ENCODE results near the gene CLDN9.

GRCh38 chr16:2968738-2969544, 43.8 kb upstream of the CLDN9 start, which contains the start of gene PAQR4:
- TF ChIP-seq POLR2A (IDR thresholded peaks at IDR 0.05) = no peak
- TF ChIP-seq, protein P1, sequence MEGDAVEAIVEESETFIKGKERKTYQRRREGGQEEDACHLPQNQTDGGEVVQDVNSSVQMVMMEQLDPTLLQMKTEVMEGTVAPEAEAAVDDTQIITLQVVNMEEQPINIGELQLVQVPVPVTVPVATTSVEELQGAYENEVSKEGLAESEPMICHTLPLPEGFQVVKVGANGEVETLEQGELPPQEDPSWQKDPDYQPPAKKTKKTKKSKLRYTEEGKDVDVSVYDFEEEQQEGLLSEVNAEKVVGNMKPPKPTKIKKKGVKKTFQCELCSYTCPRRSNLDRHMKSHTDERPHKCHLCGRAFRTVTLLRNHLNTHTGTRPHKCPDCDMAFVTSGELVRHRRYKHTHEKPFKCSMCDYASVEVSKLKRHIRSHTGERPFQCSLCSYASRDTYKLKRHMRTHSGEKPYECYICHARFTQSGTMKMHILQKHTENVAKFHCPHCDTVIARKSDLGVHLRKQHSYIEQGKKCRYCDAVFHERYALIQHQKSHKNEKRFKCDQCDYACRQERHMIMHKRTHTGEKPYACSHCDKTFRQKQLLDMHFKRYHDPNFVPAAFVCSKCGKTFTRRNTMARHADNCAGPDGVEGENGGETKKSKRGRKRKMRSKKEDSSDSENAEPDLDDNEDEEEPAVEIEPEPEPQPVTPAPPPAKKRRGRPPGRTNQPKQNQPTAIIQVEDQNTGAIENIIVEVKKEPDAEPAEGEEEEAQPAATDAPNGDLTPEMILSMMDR (IDR thresholded peaks at IDR 0.05) = peak in 2 of 4 experiments; percentile 9 to 25
- no peak for TF ChIP-seq EP300 (IDR thresholded peaks at IDR 0.05)
- TF ChIP-seq POLR2AphosphoS5 (IDR thresholded peaks at IDR 0.05) = no peak

Measured in gastroesophageal sphincter (tissue), 3 donors.